Prostate gland (tissue), 2 donors: Measurements from ENCODE around the gene ITGB2. TPM values are rescaled to one million over a fixed set of nuclear protein-coding genes. Genes with fewer than 3 reads are reported as not detected.
A peak's percentile ranks its signal among the peaks of the same experiment; 100 is the strongest.
"Not testable (repeated sequence)": the region's sequence is repeated elsewhere in the genome, so short reads cannot be mapped to it uniquely, and the experiment has no call there.

ENCODE experiments used
- DNase-seq: peaks from one replicate; pipeline ENCODE4 v3.0.0-alpha.2; 2019; ENCODE audit warnings: low spot score
- H3K27ac ChIP-seq, 2 donors: fragments of 200-600 bp; sonication (generic); 2 replicates each; pipeline ENCODE4 v1.5.1; 2017 to 2019
- H3K27me3 ChIP-seq: fragments of 200-600 bp; sonication (generic); replicated peaks from 2 replicates; pipeline ENCODE4 v1.5.1; 2019; ENCODE audit not compliant: insufficient read depth
- H3K36me3 ChIP-seq, 2 donors: fragments of 200-600 bp; sonication (generic); 1 replicate in 1 of 2; 2 replicates in 1 of 2; pipeline versions ENCODE4 v1.5.1 to v1.8.1; 2017 to 2019
- H3K4me1 ChIP-seq: fragments of 200-600 bp; sonication (generic); replicated peaks from 2 replicates; pipeline ENCODE4 v1.5.1; 2019
- H3K4me3 ChIP-seq, 2 donors: fragments of 200-600 bp; sonication (generic); 2 replicates each; pipeline ENCODE4 v1.5.1; 2017 to 2019
- H3K9me3 ChIP-seq: fragments of 200-600 bp; sonication (generic); 2 replicates; pipeline ENCODE4 v1.5.1; 2017
- POLR2A ChIP-seq: fragments of 450-650 bp; IDR thresholded peaks from one replicate; pipeline ENCODE4 v1.6.1; 2016; ENCODE audit warnings: antibody characterized with exemption, mild to moderate bottlenecking
- POLR2AphosphoS5 ChIP-seq: sonication (generic); formaldehyde crosslinking; IDR thresholded peaks from one replicate; pipeline ENCODE4 v1.6.1; 2017; ENCODE audit warnings: antibody characterized with exemption
- WGBS: methylation state at CpG from one replicate; pipeline ENCODE4 v1.1.5; 2018; 5-methylcytosine and 5-hydroxymethylcytosine counted together
- intact Hi-C: fragments of 100-400 bp; cut with DNase I; formaldehyde crosslinking; loops from one replicate; pipeline ENCODE4 v1.14.2; 2022
- total RNA-seq, 2 donors: library from RNA; depleted of rRNA; stranded (reverse); fragments of >200 nt; gene quantifications; one replicate each; pipeline ENCODE4 v1.1.0, GENCODE V29; 2016
- TF ChIP-seq, protein P1 (sequence below), 4 experiments: fragments of 200-600 bp in 2 of 4; fragments of 450-650 bp in 2 of 4; sonication (generic) in 2 of 4; IDR thresholded peaks; 1 replicate in 3 of 4; 2 replicates in 1 of 4; pipeline ENCODE4 v1.5.1; 2016 to 2019; ENCODE audit warnings: antibody characterized with exemption in 4 of 4, mild to moderate bottlenecking in 2 of 4, moderate library complexity in 2 of 4

ITGB2 gene
- total RNA-seq, 2 donors from 2014 or later, result 23.1 to 56.1 TPM

GRCh38 chr21:44930543-44930981 lies 9.9 kb upstream of the ITGB2 start:
- WGBS, result 52% methylated on average over 12 of the region's 12 CpGs
- Histone ChIP-seq H3K36me3 (no peaks in the 10 kb centered on the region), H3K27ac (no peak overlapping the region), H3K4me1 (peaks cover 12% of the 10 kb centered on the region), H3K27me3 (peaks cover 10% of the 10 kb centered on the region), H3K9me3 (no peaks in the 10 kb centered on the region), H3K4me3 (no peak overlapping the region)
- DNase-seq, result no peak
- TF ChIP-seq, protein P1, sequence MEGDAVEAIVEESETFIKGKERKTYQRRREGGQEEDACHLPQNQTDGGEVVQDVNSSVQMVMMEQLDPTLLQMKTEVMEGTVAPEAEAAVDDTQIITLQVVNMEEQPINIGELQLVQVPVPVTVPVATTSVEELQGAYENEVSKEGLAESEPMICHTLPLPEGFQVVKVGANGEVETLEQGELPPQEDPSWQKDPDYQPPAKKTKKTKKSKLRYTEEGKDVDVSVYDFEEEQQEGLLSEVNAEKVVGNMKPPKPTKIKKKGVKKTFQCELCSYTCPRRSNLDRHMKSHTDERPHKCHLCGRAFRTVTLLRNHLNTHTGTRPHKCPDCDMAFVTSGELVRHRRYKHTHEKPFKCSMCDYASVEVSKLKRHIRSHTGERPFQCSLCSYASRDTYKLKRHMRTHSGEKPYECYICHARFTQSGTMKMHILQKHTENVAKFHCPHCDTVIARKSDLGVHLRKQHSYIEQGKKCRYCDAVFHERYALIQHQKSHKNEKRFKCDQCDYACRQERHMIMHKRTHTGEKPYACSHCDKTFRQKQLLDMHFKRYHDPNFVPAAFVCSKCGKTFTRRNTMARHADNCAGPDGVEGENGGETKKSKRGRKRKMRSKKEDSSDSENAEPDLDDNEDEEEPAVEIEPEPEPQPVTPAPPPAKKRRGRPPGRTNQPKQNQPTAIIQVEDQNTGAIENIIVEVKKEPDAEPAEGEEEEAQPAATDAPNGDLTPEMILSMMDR (IDR thresholded peaks at IDR 0.05), result no peak
- TF ChIP-seq POLR2A (no peak), POLR2AphosphoS5 (no peak)
- intact Hi-C loops, result loop anchor here (5.0 to 10.0 kb wide), 2 partner anchors 128 to 426 kb away; partner anchors contain the start of gene UBE2G2

- Histone ChIP-seq H3K9me3 (no peaks in the 10 kb centered on the region), H3K4me3 (no peak overlapping the region), H3K27me3 (peaks cover 10% of the 10 kb centered on the region), H3K36me3 (no peaks in the 10 kb centered on the region), H3K4me1 (peaks cover 12% of the 10 kb centered on the region), H3K27ac (no peak overlapping the region)
- intact Hi-C loops, result loop anchor here (5.0 to 10.0 kb wide), 2 partner anchors 128 to 425 kb away; partner anchors contain the start of gene UBE2G2
- no peak for DNase-seq
- WGBS, result 67% methylated on average over 9 of the region's 9 CpGs
- TF ChIP-seq POLR2AphosphoS5, result no peak
Measured at GRCh38 chr21:44929799-44930542, 9.3 kb upstream of the ITGB2 start.

GRCh38 chr21:44929242-44929798 lies 8.6 kb upstream of the ITGB2 start:
- TF ChIP-seq, protein P1 (IDR thresholded peaks at IDR 0.05), result no peak
- no peak for TF ChIP-seq POLR2AphosphoS5
- TF ChIP-seq POLR2A, result no peak
- Histone ChIP-seq H3K36me3 (no peaks in the 10 kb centered on the region), H3K4me1 (peaks cover 12% of the 10 kb centered on the region), H3K27me3 (peaks cover 10% of the 10 kb centered on the region), H3K27ac (no peak overlapping the region), H3K9me3 (no peaks in the 10 kb centered on the region), H3K4me3 (no peak overlapping the region)
- WGBS, result 83% methylated on average over 6 of the region's 6 CpGs
- DNase-seq, result no peak
- intact Hi-C loops, result no loop called here

DNA sequence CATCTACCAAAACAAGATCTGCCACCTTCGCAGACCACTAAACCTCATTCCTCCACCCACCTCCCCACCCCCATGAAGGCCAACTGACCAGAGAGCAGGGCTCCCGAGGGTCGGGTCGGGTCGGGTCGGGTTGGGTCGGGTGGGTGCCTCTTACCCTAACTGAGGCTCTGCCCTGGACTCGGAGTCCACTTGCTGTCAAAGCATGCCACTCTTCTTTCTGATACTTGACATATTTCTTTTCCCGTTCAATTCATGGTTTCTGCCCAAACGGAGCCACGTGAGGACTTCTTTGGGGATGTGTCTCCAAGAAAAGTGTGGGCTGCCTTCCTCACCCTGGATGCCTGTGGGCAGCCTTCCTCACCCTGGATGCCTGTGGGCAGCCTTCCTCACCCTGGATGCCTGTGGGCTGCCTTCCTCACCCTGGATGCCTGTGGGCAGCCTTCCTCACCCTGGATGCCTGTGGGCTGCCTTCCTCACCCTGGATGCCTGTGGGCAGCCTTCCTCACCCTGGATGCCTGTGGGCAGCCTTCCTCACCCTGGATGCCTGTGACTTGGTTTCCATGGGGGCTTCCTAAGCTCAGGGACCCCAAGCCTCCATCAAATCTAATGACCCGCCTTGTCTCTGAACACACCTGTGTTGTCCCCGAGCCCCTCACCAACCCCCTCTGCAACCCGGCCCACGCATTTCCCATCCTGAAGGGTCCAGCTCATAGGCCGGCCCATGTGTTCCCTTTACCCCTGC lies 8.0 kb upstream of the ITGB2 start:
- WGBS, result 84% methylated on average over 13 of the region's 16 CpGs
- H3K36me3 ChIP-seq, H3K27me3 ChIP-seq, H3K9me3 ChIP-seq, DNase-seq, intact Hi-C loops, H3K27ac ChIP-seq, H3K4me3 ChIP-seq: not testable (repeated sequence)
- peaks cover 12% of the 10 kb centered on the region for H3K4me1 ChIP-seq

DNA sequence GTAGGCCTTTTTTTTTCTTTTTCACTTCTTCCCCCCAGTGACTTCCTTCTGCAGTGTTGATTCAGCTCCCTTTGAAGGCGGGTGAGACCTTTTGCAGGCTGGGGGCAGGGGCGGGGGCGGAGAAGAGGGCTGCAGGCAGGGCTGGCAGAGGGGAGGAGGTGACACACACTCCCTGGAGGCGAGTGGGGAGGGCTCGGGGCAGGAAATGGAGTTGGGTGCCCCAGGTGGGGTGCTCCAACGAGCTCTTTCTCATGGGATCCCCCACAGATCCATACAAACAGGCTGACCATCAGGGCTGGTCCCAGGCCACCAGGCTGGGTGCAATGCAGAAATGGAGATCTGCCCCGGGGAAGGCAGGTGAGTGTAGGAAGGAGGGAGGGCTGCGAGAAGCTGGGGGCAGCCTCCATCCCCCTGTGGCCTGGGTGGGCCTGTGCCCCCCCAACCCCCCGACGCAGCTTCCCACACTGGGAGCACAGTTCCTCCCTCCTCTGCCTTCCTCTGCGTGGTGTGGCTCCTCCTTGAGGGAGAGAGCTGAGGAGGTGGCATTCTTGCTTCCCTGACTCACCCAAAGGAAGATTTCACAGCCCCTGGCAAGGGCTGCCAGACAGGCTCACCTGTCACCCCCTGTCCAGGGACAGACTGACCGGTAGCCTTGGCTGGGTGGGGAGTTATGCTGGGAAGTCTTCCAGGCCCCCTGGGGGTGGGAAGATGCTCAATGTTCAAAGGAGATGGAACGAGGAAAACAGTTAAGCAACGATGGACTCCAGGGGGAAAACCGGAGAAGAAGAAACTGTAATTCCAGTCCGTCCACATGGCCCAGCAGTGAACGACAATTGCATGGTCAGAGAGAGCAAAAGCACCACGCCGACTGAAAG lies 7.1 kb upstream of the ITGB2 start:
- TF ChIP-seq POLR2A (no peak), POLR2AphosphoS5 (no peak)
- TF ChIP-seq, protein P1 (IDR thresholded peaks at IDR 0.05), result no peak
- 16% methylated on average over 18 of the region's 19 CpGs for WGBS
- Histone ChIP-seq H3K27me3 (peaks cover 8% of the 10 kb centered on the region), H3K4me3 (no peak overlapping the region), H3K4me1 (peaks cover 12% of the 10 kb centered on the region), H3K9me3 (no peaks in the 10 kb centered on the region), H3K27ac (peak overlapping the region in 1 of 2 donors; percentile 45), H3K36me3 (no peaks in the 10 kb centered on the region)
- intact Hi-C loops, result no loop called here
- DNase-seq, result no peak
